ENCODE results near the gene BCAS3.
"Not testable (repeated sequence)": the region's sequence is repeated elsewhere in the genome, so short reads cannot be mapped to it uniquely, and the experiment has no call there.

BCAS3 gene

GRCh38 chr17:60767744-60768308 is 90.2 kb downstream of the BCAS3 start:
- in situ Hi-C loops (cut with MboI; ENCODE audit: low pct_unique_long_range_greater_than_20kb, low sequenced_read_pairs) = no loop called here

DNA sequence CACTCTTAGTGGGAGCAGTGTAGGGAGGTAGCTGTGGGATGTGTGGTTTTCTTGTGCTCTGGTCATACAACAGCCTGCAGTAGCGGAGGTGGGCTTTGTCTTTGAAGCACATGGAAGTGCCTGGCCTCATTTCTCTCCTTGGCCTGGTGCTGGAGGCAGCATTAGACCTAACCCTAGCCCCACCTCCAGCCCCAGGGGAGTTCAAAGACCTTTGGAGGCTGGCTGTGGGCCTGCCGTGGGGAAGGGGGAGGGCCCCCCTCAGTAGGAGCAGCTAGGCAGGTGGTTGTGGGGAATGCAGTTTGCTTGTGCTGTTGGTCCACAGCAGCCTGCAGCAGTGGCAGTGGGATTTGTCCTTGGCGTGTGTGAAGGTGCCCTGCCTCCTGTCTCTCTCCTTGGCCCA is 91.7 kb downstream of the BCAS3 start:
- DNase-seq = no peak
- in situ Hi-C loops (cut with MboI; ENCODE audit: low pct_unique_long_range_greater_than_20kb, low sequenced_read_pairs) = no loop called here

More at GRCh38 chr17:60767744-60768308, 90.2 kb downstream of the BCAS3 start:
- no peak for DNase-seq

DNA sequence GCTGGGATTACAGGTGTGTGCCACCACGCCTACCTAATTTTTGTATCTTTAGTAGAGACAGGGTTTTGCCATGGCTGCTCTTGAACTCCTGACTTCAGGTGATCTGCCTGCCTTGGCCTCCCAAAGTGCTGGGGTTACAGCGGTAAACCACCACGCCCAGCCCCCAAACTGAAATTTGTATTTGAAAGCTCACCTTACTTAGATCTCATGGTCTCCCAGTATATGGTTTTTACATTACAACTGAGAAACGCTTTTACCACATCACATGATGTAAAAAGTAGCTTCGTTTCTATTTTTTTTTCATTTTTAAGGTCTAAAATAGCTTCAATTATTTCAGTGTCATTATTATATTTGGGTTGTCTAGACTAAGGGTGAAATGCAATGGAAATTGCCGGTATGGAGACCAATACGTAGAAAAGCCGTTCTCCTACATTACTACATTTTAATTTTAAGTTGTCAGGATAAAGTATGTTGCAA is 93.3 kb downstream of the BCAS3 start:
- in situ Hi-C loops (cut with MboI; ENCODE audit: low pct_unique_long_range_greater_than_20kb, low sequenced_read_pairs) = no loop called here
- no peak for DNase-seq

- DNase-seq; in situ Hi-C loops (cut with MboI; ENCODE audit: low pct_unique_long_range_greater_than_20kb, low sequenced_read_pairs): not testable (repeated sequence)
Measured at GRCh38 chr17:60771621-60772020, 94.0 kb downstream of the BCAS3 start.

- no peak for DNase-seq
- in situ Hi-C loops (cut with MboI; ENCODE audit: low pct_unique_long_range_greater_than_20kb, low sequenced_read_pairs) = no loop called here
Measured at GRCh38 chr17:60773552-60773951, 95.9 kb downstream of the BCAS3 start.

- in situ Hi-C loops (cut with MboI; ENCODE audit: low pct_unique_long_range_greater_than_20kb, low sequenced_read_pairs) = no loop called here
- no peak for DNase-seq
Measured at GRCh38 chr17:60781880-60782412, 104.3 kb downstream of the BCAS3 start.

DNA sequence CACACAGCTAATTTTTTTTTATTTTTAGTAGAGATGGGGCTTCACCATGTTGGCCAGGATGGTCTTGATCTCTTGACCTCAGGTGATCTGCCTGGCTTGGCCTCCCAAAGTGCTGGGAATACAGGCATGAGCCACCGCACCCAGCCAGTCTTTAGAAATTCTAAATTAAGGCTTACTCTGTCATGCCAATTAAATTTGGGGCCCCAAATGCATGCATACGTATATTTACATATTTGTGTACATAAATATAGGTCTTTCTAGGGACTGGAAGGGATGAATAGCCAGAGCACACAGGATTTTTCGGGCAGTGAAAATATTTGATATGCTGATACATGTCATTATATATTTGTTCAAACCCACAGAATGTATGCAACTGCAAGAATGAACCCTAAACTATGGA is 105.1 kb downstream of the BCAS3 start:
- in situ Hi-C loops (cut with MboI; ENCODE audit: low pct_unique_long_range_greater_than_20kb, low sequenced_read_pairs) = no loop called here
- DNase-seq = no peak

DNA sequence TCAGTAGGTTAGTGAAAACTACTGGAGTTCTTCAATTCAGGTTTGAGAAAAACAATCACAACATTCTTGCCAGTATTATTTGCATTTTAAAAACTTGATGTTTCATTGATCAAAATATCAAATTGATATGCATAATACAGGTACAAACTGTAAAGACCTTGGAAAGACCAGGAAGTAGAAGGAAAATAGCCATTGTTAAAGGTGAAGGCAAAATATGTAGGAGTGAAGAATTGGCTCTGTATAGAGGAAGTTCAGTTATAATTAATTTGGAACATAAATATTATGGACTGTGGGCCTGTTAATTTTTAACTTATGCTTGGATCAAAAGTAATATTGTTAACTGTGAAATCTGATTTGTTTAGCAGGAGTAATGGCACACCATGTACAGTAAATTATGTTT is 112.6 kb downstream of the BCAS3 start:
- no peak for DNase-seq
- in situ Hi-C loops (cut with MboI; ENCODE audit: low pct_unique_long_range_greater_than_20kb, low sequenced_read_pairs) = no loop called here

GRCh38 chr17:60792250-60792898 is 114.7 kb downstream of the BCAS3 start:
- DNase-seq = no peak
- in situ Hi-C loops (cut with MboI; ENCODE audit: low pct_unique_long_range_greater_than_20kb, low sequenced_read_pairs) = no loop called here

- DNase-seq = no peak
- in situ Hi-C loops (cut with MboI; ENCODE audit: low pct_unique_long_range_greater_than_20kb, low sequenced_read_pairs) = no loop called here
Measured at GRCh38 chr17:60798576-60798975, 120.9 kb downstream of the BCAS3 start.

DNA sequence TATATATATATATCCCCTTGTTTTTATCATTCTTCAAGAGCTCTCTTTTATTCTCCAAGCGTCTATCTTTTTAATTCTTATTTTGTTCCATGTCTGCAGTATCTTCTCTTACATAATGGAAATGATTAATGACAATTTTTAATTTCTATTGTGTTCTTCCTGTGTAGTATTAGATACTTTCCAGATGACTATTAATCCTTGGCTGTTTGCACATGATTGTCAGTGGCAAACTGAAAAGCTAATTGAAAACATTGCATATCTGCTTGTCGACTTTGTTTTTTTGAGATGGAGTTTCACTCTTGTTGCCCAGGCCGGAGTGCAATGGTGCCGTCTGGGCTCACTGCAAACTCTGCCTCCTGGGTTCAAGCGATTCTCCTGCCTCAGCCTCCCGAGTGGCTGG is 124.7 kb downstream of the BCAS3 start:
- no peak for DNase-seq
- in situ Hi-C loops (cut with MboI; ENCODE audit: low pct_unique_long_range_greater_than_20kb, low sequenced_read_pairs) = no loop called here

DNA sequence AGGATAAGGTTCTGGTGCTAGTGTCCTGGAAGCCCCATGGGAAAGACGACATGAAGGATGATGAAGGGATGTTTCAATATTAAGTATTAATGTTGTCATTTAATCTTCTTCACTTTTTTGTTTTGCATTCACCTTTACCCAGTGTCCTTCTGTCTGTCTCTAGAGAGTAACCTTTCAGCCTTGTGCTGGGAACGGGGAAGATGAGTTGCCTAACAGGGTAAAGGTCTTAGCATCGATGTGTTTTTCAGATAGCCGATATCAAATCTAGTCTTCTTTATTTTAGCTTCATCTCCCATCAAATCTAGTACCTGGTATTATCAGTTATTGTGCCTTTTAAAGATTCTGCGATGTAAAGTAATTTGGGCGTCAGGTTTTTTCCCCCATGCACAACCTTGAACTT is 125.4 kb downstream of the BCAS3 start:
- in situ Hi-C loops (cut with MboI; ENCODE audit: low pct_unique_long_range_greater_than_20kb, low sequenced_read_pairs) = no loop called here
- no peak for DNase-seq

- in situ Hi-C loops (cut with MboI; ENCODE audit: low pct_unique_long_range_greater_than_20kb, low sequenced_read_pairs) = no loop called here
- DNase-seq = no peak
Measured at GRCh38 chr17:60804831-60805230, 127.2 kb downstream of the BCAS3 start.

GRCh38 chr17:60809421-60809820 is 131.8 kb downstream of the BCAS3 start:
- DNase-seq = no peak
- in situ Hi-C loops (cut with MboI; ENCODE audit: low pct_unique_long_range_greater_than_20kb, low sequenced_read_pairs) = no loop called here

- DNase-seq; in situ Hi-C loops (cut with MboI; ENCODE audit: low pct_unique_long_range_greater_than_20kb, low sequenced_read_pairs): not testable (repeated sequence)
Measured at GRCh38 chr17:60814941-60815340, 137.3 kb downstream of the BCAS3 start.

- no peak for DNase-seq
- in situ Hi-C loops (cut with MboI; ENCODE audit: low pct_unique_long_range_greater_than_20kb, low sequenced_read_pairs) = no loop called here
Measured at GRCh38 chr17:60817192-60817591, 139.5 kb downstream of the BCAS3 start.

GRCh38 chr17:60819447-60820130 is 141.9 kb downstream of the BCAS3 start:
- in situ Hi-C loops (cut with MboI; ENCODE audit: low pct_unique_long_range_greater_than_20kb, low sequenced_read_pairs) = no loop called here
- no peak for DNase-seq

GRCh38 chr17:60823515-60823914 is 145.9 kb downstream of the BCAS3 start:
- in situ Hi-C loops (cut with MboI; ENCODE audit: low pct_unique_long_range_greater_than_20kb, low sequenced_read_pairs) = no loop called here
- DNase-seq = no peak

GRCh38 chr17:60825351-60825750 is 147.7 kb downstream of the BCAS3 start:
- in situ Hi-C loops (cut with MboI; ENCODE audit: low pct_unique_long_range_greater_than_20kb, low sequenced_read_pairs) = no loop called here
- DNase-seq = no peak

DNA sequence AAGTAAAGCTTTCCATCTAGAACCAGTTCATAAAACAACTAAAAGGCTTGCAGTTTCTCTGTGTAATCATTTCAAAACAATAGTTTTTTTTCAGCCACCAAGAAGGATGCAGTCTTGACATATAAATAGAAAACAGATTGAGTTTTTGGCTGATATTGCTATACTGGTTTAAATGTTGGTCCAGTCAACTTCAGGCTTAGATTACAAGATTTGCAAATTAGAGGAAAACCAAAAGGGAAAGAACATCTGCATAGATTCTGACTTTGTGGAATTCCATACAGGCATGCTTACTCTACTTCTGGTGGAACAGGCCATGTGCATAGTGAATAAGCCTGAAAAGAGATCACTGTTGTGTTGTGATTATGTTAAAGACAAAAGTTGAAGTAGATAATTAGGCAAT is 150.3 kb downstream of the BCAS3 start:
- DNase-seq = no peak

More for the DNA sequence above, 150.3 kb downstream of the BCAS3 start:
- in situ Hi-C loops (cut with MboI; ENCODE audit: low pct_unique_long_range_greater_than_20kb, low sequenced_read_pairs) = no loop called here
